HG03095 (cell line): ENCODE results near the gene WWC2.

Experiments used
- ATAC-seq: cut with Tn5 transposase; IDR thresholded peaks from one replicate; pipeline ENCODE4 v1.9.1; 2021; ENCODE audit warnings: moderate library complexity; ENCODE audit not compliant: unreplicated experiment

The WWC2 gene

DNA sequence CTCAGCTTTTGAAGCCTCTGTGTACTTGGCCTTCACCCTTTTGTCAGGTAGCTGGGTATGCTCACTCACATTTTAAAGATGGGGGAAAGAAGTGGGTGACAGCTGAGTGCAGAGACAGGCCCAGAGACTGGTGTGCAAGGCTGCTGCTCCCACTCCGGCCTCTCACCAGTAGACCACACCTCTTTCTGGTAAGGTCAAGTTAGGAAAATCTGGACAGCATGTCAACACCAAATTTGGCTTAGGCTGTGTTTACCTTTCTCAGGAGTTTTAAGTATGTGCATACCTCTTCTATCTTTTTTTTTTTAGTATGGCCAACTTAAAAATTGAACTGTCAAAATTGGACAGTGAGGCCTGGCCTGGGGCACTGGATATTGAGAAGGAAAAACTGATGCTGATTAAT, 154.4 kb downstream of the WWC2 start:
- ATAC-seq = no peak

DNA sequence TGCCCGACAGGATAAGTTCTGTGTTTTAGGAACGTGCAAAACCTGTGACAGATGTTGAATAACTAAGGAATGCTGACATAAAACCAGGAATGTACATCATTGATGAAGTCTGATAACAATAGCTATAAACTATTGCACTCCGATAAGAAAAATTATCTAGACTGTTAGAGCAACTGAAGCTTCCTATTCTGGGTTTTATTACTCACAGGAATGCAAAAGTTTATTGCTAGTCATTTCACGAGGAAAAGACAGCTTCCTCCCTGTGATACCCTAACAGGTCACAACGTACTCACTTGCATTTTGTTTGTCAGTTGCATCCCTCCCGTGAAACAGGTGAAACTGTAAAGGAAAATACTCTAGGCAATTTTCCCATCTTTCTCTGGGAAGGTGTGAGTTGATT, 155.1 kb downstream of the WWC2 start:
- ATAC-seq = no peak

DNA sequence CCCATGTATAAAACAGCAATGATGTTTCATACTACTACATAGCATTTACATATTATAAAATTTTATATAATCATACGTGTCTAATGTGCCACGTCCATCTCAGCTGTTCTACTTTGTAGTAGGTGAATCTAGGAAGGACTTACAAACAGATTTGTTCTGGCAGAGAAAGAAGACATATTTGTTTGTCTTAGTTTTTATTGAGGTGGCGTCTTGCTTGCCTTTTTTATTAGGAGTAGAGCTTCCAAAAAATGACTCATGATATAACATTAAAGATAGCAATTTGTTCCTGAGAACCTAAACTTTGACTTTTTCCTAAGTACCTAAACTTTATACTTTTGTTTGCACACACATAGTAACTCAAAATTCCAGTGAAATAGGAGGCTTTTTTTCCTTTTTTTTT, 156.4 kb downstream of the WWC2 start:
- ATAC-seq = no peak

DNA sequence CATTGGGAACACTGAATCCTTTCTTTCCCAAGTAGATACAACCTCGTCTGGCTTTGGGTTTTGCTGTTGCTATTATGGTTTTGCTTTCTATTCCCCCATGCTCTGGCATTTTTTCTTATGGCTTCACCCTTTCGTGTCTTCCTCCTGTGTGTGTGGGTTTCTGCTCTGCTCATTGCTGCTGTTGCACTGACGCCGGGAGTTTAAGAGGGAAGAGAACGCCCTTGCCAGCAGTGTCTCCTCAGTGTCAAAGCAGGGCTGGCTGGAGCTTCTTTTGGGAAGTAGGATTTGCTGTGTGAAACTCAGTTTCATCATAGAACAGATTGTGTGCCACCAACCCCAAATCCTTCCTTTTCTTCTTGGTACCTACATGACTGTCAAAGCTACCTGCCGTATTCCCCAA, 157.3 kb downstream of the WWC2 start:
- no peak for ATAC-seq

DNA sequence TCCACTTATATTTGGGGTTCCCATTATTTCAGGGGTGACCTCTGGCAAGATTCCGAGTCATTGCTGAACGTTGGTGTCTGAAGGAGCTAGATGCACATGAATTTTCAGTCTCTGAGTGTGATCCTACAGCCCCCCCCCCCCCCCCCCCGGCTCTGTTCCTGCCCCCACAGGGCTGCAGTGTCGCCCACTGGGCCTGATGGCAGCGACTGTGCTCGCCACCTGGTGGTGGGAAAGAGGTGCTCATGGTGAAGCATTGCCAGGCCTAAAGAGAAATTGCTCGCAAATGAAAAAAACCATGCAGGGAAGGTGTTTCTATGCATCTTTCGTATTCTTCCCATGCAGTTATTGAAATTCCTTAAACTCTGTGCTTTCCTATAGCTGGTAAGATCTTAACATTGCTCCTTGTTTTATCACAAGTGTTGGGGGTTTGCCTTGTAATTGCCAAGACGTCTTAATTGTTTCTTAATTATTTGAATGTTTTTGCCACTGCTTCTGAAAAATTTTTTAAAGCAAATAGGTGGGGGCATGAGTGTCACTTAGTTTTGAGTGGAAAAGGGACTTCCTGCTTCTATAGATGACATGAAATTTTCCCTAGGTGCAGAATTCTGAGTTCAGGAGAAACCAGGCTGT, 157.8 kb downstream of the WWC2 start:
- ATAC-seq = peak; percentile 80

DNA sequence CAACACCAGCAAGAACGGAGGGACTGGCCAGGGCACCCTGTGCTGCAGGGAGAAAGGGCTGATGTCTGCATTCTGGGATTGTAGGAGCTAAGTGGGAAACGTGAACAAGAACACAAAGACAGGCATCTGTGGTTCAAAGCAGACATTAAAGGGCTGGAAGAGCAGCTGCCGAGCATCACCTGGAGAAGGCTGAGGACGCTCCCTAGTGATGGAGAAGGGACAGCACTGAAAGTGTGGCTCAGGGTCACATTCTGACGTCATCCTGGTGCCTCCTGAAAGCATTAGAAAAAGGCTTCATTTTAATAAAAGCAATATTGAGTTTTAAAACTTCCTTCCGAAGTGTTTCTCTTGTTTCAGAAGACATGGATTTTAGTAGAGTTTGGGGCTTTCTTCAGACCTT, 158.8 kb downstream of the WWC2 start:
- ATAC-seq = no peak

DNA sequence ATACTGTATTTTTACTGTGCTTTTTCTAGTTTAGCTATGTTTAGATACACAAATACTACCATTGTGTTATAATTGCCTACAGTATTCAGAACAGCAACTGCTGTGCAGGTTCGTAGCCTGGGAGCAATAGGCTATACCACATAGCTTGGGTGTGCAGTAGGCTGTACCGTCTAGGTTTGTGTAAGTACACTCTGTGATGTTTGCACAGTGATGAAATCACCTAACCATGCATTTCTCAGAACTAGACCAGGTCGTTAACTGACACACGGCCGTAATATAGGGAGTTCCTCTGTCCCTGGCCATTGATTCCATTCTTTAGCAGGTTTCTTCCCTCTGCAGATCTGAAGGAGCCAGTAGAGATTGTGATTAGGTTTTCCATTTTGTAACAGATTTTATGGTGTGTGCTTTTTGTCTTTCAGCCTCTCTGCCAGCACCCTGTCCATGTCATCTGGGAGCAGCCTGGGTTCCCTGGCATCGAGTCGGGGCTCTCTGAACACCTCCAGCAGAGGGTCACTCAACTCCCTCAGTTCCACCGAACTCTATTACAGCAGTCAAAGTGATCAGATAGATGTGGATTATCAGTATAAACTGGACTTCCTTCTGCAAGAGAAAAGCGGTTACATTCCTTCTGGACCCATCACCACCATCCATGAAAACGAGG, 161.6 kb downstream of the WWC2 start:
- no peak for ATAC-seq

DNA sequence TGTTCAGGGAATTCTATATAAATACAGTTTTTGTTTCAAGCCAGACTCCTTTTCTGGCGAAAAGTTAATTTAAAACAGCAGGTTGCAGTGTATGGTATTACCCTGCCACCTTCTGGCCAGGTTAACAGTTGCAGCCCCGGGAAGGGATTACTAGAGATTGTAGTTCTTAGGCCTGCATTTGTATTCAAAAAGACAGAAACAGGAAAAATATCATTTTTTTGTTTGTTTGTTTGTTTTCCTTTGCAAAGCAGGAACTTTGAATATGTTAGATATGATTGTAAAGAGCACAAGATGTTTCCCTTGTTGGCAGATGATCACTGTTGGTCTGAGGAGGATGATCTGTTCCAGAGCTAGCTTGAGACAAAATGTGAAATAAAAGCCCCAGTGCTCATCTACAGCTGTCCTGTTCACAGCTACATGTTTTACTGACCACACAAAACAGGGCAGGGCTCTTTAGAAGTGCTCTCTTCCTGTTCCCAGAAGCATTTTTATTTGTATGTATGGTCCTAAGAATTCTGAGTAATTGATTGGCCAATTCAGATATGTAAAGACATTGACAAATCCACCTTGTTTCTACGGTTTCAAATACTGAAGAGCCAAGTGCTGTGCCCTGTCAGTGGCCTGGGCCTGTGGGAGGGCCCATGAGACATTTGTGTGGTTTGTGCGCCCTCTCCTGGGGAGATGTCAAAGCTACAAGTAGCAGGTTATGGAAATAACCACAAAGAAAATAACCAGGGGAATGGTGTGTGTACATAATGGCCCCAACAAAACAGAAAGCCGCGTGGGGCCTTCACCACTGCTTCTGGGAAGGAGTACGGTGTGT, 163.1 kb downstream of the WWC2 start:
- ATAC-seq = peak; percentile 92

DNA sequence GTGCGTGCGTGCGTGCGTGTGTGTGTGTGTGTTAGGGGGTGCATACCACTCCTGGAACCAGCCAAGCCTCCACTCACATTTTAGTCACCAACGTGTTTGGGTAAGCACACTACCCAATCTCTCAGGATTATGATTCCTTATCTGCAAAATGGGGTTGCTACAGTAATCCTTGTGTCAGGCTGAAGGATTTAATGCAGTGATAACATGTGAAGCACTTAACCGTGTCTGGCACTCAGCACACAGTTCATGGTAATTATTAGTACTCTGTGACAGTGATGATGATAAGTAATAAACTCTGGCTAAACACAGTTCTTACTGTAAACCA, 163.7 kb downstream of the WWC2 start:
- no peak for ATAC-seq

DNA sequence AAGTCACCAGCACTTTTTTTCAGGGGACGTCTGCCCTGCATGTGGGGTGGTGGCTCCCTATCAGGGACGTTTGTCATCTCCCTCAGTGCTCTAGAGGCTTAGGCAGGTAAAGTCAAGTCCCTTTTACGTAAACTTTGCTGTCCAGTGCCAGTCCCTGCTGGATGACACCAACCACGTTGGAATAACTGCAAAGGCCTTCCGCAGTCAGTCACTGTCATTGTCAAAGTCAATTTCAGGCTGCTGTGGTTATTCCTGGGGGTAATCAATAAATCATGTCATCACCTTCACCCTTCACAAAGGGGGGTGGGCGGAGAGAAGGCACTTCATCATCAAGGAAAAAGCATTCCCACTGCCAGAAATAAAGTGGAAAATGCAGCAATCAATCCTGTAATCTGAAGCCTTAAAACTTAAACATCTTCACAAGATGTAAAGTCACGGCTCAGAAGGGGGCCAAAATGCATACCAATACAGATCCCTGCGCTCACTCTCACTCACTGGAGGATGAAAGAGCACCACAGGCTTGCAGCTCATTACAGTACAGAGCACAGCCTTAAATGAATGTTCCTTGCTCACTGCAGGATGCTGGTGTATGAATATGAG, 164.8 kb downstream of the WWC2 start:
- no peak for ATAC-seq

DNA sequence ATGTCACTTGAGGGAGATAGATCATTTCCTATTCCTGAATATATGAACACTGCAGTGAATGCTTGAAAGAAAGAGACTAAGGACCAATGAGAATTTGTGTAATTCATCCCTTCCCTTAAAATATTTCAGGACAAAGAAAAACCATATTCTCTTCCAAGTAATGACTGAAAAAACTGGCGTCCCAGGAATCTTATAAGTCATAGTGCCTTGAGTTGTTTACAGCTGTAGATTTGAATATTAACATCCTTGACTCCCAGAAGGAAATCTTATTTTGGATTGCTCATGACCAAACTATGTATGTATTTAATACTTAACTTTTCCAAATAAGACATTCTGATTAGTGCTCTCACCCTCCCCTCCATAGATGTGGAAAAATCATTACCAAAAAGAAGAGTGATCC, 165.6 kb downstream of the WWC2 start:
- no peak for ATAC-seq

DNA sequence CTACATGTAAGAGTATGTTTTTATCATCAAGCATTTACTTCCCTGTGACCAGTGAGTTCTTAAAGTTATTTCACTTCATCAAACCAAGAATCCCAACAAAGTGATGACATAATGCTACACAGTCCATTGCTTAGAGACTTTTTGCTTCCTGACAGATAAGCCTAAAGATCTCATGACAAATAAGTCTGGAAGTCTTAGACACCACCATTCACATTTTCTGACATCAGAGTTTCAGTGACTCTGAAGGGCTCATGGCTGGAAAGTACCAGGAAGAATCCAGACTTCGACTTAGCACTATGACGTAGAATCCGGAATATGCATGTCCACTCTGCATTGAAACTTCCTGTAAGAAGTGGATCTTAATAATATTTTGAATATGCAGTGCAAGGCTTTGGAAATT, 167.3 kb downstream of the WWC2 start:
- ATAC-seq = no peak

DNA sequence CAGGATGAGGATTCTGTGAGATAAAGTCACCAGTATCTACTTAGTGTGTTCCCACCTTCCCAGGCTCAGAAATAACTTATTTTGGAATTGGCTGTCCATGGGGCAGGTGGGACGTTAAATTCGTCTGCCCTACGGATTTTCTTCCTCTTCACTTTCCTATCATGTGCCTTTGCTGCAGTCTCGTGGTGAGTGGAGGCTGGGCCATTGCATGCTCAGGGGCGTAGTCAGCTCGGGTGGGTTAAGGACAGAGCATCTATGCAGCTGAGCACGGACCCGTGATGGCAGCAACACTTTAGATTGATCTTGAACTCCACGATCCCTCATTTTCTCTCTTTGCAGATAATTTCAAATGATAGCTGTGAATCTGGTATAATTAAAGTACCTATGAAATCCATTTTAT, 169.5 kb downstream of the WWC2 start:
- no peak for ATAC-seq

DNA sequence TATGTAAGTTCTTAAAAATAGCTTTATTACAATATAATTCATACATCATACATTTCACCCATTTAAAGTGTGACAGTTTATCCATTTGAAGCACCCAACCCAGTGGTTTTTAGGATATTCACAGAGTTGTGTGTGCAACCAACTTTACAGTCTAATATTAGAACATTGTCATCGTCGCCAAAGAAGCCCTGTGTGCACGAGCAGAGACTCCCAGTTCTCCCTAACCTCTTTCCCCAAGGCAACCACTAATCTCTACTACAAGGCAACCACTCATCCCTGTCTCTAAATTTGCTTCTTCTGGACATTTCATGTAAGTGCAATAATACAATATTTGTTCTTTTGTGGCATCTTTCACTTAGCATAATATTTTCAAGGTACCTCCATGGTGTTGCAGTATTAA, 173.3 kb downstream of the WWC2 start:
- no peak for ATAC-seq

DNA sequence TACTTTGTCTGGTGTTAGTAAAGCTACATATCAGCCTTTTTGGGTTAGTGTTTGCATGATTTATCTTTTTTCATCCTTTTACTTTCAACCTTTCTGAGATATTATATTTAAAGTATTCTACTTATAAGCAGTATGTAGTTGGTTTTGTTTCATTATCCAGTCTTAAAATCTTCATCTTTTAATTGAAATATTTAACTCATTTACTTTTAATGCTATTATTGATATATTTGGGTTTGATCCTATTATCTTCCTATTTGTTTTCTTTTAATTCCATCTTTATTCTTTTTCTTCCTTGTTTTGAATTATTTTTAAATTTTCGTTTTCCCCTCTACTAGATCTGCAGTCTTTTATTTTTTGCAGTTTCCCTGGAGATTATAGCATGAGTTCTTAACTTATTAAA, 177.0 kb downstream of the WWC2 start:
- ATAC-seq = no peak

DNA sequence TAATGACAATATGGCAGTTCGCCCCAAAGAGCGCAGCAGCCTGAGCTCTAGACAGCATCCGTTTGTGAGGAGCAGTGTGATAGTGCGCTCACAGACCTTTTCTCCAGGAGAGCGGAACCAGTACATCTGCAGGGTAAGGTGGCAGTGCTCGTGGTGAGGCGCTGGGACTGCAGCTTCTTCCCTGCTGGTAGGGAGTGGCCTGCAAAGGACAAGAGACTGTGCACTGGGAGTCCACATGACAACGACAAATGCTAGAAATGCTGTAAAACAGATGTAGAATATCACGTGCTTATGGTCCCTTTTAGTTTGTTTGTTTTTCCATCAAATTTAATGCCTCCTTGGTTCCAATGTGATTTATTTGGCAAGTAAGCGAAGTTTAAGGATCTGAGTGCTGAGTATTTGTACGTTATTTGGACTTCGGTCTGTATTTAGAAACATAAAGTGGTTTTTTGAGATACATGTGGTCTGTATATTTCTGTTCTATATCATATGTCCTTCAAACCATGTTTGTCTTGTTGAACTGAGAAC, 185.3 kb downstream of the WWC2 start:
- ATAC-seq = no peak

DNA sequence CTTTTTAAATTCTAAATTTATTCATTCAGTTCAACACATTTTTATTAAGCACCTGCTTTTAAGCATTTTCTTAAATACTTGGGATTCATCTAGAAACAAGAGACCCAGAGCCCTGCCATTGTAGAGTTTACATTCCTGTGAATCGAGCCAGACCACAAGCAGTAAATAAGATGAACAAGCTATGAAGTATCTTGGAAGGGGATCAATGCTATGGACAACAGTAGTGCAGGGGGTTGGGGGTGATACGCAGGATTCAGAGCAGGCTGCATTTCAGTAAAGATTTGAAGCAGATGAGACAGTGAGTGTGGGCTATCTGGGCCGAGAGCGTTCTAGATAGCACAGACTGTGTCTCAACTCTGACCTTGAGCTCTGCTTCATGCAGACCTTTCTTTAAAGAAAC, 185.9 kb downstream of the WWC2 start:
- no peak for ATAC-seq

DNA sequence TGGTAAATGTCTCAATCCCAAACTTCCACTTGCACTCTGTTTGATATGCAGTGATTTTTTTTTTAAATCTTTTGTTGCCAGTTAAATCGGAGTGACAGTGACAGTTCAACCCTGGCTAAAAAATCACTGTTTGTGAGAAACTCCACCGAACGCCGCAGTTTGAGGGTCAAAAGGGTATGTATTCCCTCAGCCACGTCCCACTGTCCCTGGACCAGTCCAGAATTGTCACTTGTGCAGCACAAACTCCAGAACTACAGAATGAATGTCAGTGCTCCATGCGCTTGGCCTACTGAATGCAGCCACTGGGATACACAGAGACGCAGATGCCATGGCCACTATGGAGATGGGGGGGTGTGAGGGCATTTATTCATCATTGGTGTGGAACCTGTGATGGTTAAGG, 186.8 kb downstream of the WWC2 start:
- no peak for ATAC-seq

DNA sequence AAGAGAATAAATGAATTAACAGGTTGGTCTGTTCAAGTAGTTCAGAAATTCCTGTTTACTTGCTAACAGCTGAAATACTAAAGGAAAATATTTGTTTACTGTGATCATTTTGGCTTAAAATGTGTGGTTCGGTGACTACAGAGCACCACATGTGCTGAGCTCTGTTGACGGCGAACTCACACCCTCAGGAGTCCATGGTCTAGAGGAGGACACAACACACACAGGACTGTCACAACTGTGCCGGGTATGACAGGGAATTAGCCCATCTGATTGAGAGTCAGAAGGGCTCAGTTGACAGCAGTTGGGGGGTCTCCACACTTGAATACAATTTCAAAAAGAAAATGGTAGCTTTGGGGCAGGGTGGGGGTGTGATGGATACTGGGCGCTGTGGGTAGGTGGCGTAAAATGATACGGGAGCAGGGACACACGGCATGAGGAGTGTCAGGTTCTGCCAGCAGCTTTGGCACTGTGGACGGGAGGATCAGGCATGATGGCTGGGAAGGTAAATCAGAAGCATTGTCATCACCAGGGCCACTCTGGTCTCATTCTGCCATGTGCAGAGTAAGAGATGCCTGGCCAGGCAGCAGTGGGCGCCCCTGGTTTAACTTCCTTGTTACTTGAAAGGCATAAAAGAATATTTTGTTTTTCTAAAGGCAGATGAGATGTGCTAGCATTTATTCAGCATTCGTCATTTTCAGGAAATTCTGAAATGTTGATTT, 187.7 kb downstream of the WWC2 start:
- no peak for ATAC-seq

DNA sequence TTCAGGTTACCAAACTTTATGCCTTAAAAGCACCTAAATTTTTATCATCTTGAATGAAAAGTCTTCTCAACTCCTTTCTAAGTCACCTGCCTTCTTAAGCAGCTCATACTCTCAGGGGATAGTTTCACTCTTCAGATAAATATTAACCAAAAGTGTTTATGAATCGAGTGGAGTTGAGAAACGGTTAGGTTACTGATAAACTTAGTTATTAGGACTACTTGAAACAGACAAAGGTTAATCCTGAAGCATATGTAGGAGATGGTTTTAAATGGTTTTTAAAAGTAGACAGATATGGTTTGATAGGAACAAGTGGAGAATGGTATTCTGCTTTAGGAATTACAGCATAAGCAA, 188.2 kb downstream of the WWC2 start:
- peak; percentile 79 for ATAC-seq

DNA sequence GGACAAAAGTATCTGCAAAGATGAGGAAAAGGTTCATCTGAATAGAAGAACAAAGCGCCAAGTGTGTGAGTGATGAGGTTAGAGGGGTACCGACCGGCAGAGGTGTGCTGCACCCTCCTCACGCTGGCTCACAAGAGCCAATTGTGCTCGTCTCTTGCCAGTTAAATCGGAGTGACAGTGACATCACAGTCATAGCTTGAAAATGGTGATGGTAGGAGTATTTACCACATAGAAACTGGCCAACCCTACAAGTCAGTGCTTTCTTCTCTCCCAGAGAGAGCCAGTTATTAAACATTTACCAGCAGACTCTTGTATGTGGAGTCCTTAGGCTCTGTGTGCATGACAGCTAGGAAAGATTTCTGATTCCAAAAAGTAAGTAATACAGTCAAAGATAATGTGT, 188.6 kb downstream of the WWC2 start:
- peak; percentile 70 for ATAC-seq
